ENCODE measurements around the gene NSUN5.

The NSUN5 gene

DNA sequence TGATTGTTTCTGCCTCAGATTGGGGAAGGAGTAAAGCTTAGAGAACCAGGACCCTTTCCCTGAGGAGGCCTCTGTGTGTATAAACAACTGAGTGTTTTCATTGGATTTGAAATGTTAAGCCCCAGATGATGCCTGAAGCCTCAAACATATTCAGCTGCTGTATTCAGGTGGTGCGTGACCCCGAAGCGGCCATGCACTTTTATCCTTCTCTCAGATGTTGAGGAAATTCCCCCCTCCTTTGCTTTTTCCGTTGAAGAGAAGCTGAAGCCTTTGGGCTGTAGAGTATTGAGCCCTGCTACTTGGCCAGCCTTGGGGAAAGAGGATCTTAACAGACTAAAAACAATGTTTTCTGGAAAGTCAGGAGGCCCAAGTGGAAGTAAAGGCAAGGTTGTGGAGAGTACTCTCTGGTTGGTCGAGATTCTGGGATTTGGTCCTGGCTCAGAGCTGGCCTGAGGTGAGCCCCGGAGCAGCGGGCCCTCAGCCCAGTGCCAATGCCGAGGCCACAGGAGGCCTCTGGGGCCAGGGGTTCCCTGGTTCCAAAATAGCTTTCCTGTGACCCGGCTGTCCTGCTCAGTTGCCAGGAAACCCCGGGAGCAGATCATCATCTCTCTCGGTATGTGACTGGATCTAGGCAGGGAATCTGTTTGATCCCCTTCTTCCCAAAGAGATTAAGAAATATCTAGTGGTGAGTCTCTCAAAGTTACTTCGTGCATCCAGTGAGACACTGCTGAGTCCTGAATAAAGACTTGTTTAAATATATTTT, 41.9 kb upstream of the NSUN5 start:
- TF ChIP-seq, protein P1, sequence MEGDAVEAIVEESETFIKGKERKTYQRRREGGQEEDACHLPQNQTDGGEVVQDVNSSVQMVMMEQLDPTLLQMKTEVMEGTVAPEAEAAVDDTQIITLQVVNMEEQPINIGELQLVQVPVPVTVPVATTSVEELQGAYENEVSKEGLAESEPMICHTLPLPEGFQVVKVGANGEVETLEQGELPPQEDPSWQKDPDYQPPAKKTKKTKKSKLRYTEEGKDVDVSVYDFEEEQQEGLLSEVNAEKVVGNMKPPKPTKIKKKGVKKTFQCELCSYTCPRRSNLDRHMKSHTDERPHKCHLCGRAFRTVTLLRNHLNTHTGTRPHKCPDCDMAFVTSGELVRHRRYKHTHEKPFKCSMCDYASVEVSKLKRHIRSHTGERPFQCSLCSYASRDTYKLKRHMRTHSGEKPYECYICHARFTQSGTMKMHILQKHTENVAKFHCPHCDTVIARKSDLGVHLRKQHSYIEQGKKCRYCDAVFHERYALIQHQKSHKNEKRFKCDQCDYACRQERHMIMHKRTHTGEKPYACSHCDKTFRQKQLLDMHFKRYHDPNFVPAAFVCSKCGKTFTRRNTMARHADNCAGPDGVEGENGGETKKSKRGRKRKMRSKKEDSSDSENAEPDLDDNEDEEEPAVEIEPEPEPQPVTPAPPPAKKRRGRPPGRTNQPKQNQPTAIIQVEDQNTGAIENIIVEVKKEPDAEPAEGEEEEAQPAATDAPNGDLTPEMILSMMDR (conservative IDR thresholded peaks at IDR 0.05; ENCODE audit: low read depth, low read length): no peak
- no peak overlapping the region for H3K4me3 ChIP-seq (ENCODE audit: low read length)
- DNase-seq (ENCODE audit: low read depth): no peak

DNA sequence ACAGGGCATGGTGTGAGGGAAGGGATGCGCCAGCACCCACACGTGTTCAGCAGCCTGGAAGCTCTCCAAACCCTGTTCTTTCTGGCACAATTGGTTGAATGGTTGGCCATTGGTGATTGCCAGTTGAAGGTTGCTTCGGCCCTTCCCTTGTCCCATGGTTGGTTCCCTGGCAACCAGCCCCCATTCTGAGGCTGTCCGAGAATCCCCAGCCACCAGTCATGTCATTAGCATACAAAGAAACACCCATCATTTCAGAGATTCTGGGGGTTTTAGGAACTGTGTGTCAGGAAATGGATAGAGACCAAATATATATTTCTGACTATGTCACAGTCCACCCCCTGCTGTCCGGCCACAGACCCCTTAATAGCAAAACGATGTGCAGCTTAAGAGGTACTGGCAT, 41.1 kb upstream of the NSUN5 start:
- no peak for DNase-seq (ENCODE audit: low read depth)
- TF ChIP-seq, protein P1 (conservative IDR thresholded peaks at IDR 0.05; ENCODE audit: low read depth, low read length): no peak
- no peak overlapping the region for H3K4me3 ChIP-seq (ENCODE audit: low read length)

DNA sequence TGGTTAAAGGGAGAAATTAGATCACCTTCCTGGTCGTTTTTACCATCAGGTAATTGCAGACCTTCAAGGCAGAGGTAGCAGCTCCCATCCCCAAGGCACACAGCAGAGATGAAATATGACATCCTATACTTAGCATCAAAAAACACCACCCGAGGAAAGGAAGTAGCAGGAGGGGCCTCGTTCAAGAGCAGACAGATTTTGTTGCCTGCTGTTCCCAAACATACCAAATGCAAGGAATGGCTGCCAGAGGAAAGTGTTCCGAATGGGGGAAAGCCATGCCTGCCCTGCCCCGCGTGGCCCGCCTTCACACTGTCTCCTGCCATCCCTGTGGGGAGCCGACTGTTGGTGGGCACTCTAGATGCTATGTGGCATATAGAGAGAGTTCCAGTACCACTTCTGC, 37.3 kb upstream of the NSUN5 start:
- no peak for DNase-seq (ENCODE audit: low read depth)
- TF ChIP-seq, protein P1 (conservative IDR thresholded peaks at IDR 0.05; ENCODE audit: low read depth, low read length): no peak

DNA sequence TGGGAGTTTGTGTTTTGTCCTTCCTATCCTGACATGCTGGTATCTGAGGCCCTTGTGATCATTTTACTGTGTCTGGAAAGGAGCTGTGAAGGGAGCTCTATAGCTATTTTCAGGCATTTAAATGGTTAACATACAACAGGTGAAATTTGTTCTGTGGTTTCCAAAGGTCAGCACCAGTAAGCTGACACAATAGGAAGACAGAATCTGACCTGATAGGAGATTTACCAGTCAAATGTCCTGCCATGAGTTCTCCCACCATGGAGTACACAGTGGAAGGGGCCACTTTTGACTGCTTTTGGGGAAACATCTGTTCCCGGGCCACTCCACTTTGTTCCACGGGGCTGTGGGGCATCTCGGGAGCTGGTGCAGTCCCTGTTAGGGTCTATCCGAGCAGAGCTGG, 36.9 kb upstream of the NSUN5 start:
- H3K4me3 ChIP-seq (ENCODE audit: low read length): no peak overlapping the region
- no peak for DNase-seq (ENCODE audit: low read depth)
- TF ChIP-seq, protein P1 (conservative IDR thresholded peaks at IDR 0.05; ENCODE audit: low read depth, low read length): no peak

More for the DNA sequence above, 37.3 kb upstream of the NSUN5 start:
- no peak overlapping the region for H3K4me3 ChIP-seq (ENCODE audit: low read length)

DNA sequence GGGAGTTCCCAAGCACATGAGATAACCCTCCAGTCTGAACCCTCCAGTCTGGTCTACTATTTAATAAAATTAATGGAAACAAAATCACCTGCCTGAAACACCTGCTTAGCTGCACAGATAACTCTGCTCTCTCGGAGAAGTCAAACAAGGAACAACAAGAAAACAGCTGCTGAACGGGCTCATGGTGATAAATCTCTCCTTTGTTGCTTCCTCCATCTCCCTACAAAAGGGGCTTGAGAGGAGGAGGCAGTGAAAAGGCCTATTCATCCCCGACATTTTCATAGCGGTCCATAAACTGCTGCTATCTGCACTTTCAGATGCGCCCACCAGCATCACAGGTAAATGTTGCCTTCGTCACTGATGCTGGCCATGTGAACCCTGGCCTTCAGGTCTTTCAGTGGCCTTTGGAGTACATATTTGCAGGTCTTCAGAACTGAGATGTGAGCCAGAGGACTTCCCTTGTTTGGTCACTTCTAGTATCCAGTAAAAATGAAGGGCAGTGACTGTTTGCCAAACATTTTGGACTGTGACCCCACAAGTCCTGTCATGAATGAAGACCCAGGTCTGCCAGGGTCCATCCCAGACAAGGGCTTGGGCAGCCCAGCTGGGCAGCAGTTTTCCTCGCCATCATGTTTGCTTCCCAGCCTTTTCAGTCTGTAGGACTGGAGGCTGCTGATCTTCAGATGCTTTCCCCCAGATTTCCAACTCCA, 35.2 kb upstream of the NSUN5 start:
- no peak for DNase-seq (ENCODE audit: low read depth)
- TF ChIP-seq, protein P1 (conservative IDR thresholded peaks at IDR 0.05; ENCODE audit: low read depth, low read length): no peak
- H3K4me3 ChIP-seq (ENCODE audit: low read length): no peak overlapping the region

DNA sequence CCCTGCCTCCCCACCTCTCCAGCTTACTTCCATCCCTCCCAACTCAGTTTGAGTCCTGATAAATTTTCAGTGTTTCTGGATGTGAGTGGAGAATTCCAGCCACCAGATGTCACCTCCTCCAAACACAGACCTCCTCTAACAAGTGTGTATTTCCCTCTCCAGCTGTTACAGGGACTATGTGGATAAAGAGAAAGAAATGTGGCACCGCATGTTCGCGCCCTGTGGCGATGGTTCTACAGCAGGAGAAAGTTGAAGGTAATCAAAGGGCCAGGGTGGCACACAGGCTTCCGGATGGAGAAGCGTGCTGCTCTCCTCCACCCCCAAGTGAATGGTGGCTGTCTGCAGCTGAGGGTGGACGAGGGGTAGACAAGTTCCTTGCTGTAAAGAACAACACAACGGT, 34.0 kb upstream of the NSUN5 start:
- no peak for DNase-seq (ENCODE audit: low read depth)
- TF ChIP-seq, protein P1 (conservative IDR thresholded peaks at IDR 0.05; ENCODE audit: low read depth, low read length): peak; percentile 62
- H3K4me3 ChIP-seq (ENCODE audit: low read length): no peak overlapping the region

DNA sequence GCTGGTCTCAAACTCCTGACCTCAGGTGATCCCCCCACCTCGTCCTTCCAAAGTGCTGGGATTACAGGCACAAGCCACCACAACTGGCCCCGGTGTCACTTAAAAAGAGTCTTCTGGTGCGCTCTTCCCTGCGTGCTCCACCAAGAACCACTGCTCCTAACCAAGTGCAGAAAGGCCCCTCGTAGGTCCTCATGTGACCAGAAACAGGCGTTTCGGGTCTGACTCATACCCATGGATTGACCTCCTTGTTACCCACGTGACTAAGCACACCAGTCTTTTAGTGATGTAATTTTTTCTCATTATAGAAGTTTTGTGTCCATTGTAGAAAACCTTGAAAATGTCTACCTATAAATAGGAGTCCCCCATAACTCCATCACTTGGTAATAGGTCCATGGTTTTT, 33.3 kb upstream of the NSUN5 start:
- DNase-seq (ENCODE audit: low read depth): peak; percentile 66
- no peak overlapping the region for H3K4me3 ChIP-seq (ENCODE audit: low read length)
- TF ChIP-seq, protein P1 (conservative IDR thresholded peaks at IDR 0.05; ENCODE audit: low read depth, low read length): no peak
